HepG2 (cell line): ENCODE results near the gene GREM2. TPM values are rescaled to one million over a fixed set of nuclear protein-coding genes. Genes with fewer than 3 reads are reported as not detected.

Experiments
- DNMT3B ChIP-seq: conservative IDR thresholded peaks from 2 replicates; pipeline ENCODE4 v1.6.1; 2016; ENCODE audit warnings: missing biosample characterization, control low read depth
- EED ChIP-seq: sonication (generic); formaldehyde crosslinking; IDR thresholded peaks from 2 replicates; pipeline ENCODE4 v1.5.0; 2020; ENCODE audit warnings: mild to moderate bottlenecking, missing genetic modification reagents
- HOXA3 ChIP-seq: sonication (generic); formaldehyde crosslinking; IDR thresholded peaks from 2 replicates; pipeline ENCODE4 v1.5.0; 2020; ENCODE audit warnings: missing genetic modification reagents
- JUNB ChIP-seq: sonication (generic); formaldehyde crosslinking; IDR thresholded peaks from 2 replicates; pipeline ENCODE4 v1.8.0; 2022; ENCODE audit warnings: missing genetic modification reagents, mild to moderate bottlenecking, borderline replicate concordance
- LCORL ChIP-seq, 2 experiments: fragments of 450-650 bp in 1 of 2; sonication (generic) in 1 of 2; formaldehyde crosslinking in 1 of 2; IDR thresholded peaks; 2 replicates each; pipeline versions ENCODE4 v1.5.0 to v1.6.1; 2017 to 2020; ENCODE audit warnings: antibody characterized with exemption in 1 of 2, missing genetic modification reagents in 1 of 2
- NKX3-1 ChIP-seq: sonication (generic); formaldehyde crosslinking; IDR thresholded peaks from 2 replicates; pipeline ENCODE4 v1.5.0; 2020; ENCODE audit warnings: missing genetic modification reagents
- RARG ChIP-seq: sonication (generic); formaldehyde crosslinking; IDR thresholded peaks from 2 replicates; pipeline ENCODE4 v1.4.0; 2020; ENCODE audit warnings: low read depth, mild to moderate bottlenecking, missing genetic modification reagents
- SP140L ChIP-seq: sonication (generic); formaldehyde crosslinking; IDR thresholded peaks from 2 replicates; pipeline ENCODE4 v1.4.0; 2020; ENCODE audit warnings: missing genetic modification reagents, borderline replicate concordance
- ZBTB3 ChIP-seq: sonication (generic); formaldehyde crosslinking; IDR thresholded peaks from 2 replicates; pipeline ENCODE4 v1.4.0; 2020; ENCODE audit warnings: low read depth, mild to moderate bottlenecking, moderate library complexity, missing genetic modification reagents, borderline replicate concordance
- ZNF709 ChIP-seq: sonication (generic); formaldehyde crosslinking; IDR thresholded peaks from 2 replicates; pipeline ENCODE4 v1.5.0; 2020; ENCODE audit warnings: mild to moderate bottlenecking, missing genetic modification reagents
- ZNF773 ChIP-seq: sonication (generic); formaldehyde crosslinking; IDR thresholded peaks from 2 replicates; pipeline ENCODE4 v1.4.0; 2020; ENCODE audit warnings: missing genetic modification reagents, borderline replicate concordance
- ZSCAN12 ChIP-seq: sonication (generic); formaldehyde crosslinking; IDR thresholded peaks from 2 replicates; pipeline ENCODE4 v1.9.0; 2021; ENCODE audit warnings: mild to moderate bottlenecking, missing genetic modification reagents
- polyA plus RNA-seq, 8 experiments: library from polyadenylated mRNA; depleted of rRNA in 3 of 8; stranded (reverse) in 7 of 8; unstranded in 1 of 8; fragments of >200 nt; fragmentation: Illumina TruSeq in 4 of 8; extraction: Trizol in 4 of 8; gene quantifications; 2 replicates each; pipeline versions ENCODE4 v1.2.1 to v1.2.3, GENCODE V29; 2011 to 2016; ENCODE audit warnings: low read depth in 4 of 8, missing spikeins in 1 of 8, mixed read lengths in 1 of 8; ENCODE audit not compliant: insufficient read depth in 1 of 8
- total RNA-seq, 5 experiments: library from RNA; depleted of rRNA; stranded (reverse); fragments of >200 nt; fragmentation: Illumina TruSeq; extraction: Trizol; gene quantifications; 2 replicates each; pipeline ENCODE4 v1.2.3, GENCODE V29; 2016; ENCODE audit warnings: low read depth in 1 of 5
- TF ChIP-seq, protein P1 (sequence below): sonication (generic); formaldehyde crosslinking; IDR thresholded peaks from 2 replicates; pipeline ENCODE4 v1.5.0; 2020; ENCODE audit warnings: mild to moderate bottlenecking, missing genetic modification reagents
- TF ChIP-seq, protein P2 (sequence below), 2 experiments: sonication (generic) in 1 of 2; formaldehyde crosslinking in 1 of 2; IDR thresholded peaks; 2 replicates each; pipeline versions ENCODE4 v1.4.0 to v1.6.1; 2018 to 2020; ENCODE audit warnings: missing genetic modification reagents in 2 of 2, borderline replicate concordance in 1 of 2, low read depth in 1 of 2, mild to moderate bottlenecking in 1 of 2, missing biosample characterization in 1 of 2

Gene GREM2
- total and polyA plus RNA-seq, 2 of the 13 experiments (the other 11 are each of a cell fraction or from before 2014, with no cell fraction given), result 0.07 TPM; not detected in 1

DNA sequence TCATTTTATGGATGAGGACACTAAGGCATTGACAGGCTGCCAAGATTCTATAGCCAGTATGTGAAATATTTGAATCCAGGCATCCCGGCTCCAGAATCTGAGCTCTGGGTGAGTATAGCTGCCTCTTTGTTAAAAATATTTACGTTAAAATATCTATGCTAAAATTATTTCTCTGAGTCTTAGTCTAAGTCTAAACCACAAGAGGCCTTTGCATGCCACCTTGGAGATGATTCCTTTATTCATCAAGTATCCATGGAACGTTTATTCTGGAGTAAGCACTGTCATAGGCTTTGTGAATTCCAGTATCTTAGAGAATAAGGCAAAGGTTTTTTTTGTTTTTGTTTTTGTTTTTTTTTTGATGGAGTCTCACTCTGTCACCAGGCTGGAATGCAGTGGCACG lies 116.4 kb downstream of the GREM2 start (continued):
- TF ChIP-seq EED (CRISPR knock-in tag), result no peak
- TF ChIP-seq DNMT3B (CRISPR knock-in tag), result no peak
- no peak for TF ChIP-seq HOXA3
- no peak for TF ChIP-seq ZBTB3 (CRISPR knock-in tag)
- no peak for TF ChIP-seq JUNB (CRISPR knock-in tag)
- no peak for TF ChIP-seq SP140L (CRISPR knock-in tag)
- TF ChIP-seq, protein P1, sequence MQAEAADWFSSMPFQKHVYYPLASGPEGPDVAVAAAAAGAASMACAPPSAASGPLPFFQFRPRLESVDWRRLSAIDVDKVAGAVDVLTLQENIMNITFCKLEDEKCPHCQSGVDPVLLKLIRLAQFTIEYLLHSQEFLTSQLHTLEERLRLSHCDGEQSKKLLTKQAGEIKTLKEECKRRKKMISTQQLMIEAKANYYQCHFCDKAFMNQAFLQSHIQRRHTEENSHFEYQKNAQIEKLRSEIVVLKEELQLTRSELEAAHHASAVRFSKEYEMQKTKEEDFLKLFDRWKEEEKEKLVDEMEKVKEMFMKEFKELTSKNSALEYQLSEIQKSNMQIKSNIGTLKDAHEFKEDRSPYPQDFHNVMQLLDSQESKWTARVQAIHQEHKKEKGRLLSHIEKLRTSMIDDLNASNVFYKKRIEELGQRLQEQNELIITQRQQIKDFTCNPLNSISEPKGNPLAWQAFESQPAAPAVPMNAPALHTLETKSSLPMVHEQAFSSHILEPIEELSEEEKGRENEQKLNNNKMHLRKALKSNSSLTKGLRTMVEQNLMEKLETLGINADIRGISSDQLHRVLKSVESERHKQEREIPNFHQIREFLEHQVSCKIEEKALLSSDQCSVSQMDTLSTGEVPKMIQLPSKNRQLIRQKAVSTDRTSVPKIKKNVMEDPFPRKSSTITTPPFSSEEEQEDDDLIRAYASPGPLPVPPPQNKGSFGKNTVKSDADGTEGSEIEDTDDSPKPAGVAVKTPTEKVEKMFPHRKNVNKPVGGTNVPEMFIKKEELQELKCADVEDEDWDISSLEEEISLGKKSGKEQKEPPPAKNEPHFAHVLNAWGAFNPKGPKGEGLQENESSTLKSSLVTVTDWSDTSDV, result no peak
- TF ChIP-seq, protein P2, sequence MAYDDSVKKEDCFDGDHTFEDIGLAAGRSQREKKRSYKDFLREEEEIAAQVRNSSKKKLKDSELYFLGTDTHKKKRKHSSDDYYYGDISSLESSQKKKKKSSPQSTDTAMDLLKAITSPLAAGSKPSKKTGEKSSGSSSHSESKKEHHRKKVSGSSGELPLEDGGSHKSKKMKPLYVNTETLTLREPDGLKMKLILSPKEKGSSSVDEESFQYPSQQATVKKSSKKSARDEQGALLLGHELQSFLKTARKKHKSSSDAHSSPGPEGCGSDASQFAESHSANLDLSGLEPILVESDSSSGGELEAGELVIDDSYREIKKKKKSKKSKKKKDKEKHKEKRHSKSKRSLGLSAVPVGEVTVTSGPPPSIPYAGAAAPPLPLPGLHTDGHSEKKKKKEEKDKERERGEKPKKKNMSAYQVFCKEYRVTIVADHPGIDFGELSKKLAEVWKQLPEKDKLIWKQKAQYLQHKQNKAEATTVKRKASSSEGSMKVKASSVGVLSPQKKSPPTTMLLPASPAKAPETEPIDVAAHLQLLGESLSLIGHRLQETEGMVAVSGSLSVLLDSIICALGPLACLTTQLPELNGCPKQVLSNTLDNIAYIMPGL (CRISPR knock-in tag; IDR thresholded peaks at IDR 0.05; ENCODE audit: borderline replicate concordance in 1 of 2, low read depth in 1 of 2), result no peak
- no peak for TF ChIP-seq LCORL (IDR thresholded peaks at IDR 0.05)
- TF ChIP-seq LCORL (CRISPR knock-in tag; IDR thresholded peaks at IDR 0.05), result no peak
- TF ChIP-seq ZSCAN12, result no peak
- TF ChIP-seq RARG (CRISPR knock-in tag), result no peak
- TF ChIP-seq ZNF709, result no peak
- no peak for TF ChIP-seq ZNF773 (CRISPR knock-in tag)
- TF ChIP-seq NKX3-1 (CRISPR knock-in tag), result no peak
